22Rv1 (cell line): ENCODE measurements around the gene PIAS4.

ENCODE experiments used
- ZFX ChIP-seq: fragments of 450-650 bp; IDR thresholded peaks from 2 replicates; pipeline ENCODE4 v1.6.1; 2017; ENCODE audit warnings: antibody characterized with exemption, borderline replicate concordance
- TF ChIP-seq, protein P1 (sequence below): fragments of 450-650 bp; IDR thresholded peaks from 2 replicates; pipeline ENCODE4 v1.5.1; 2017; ENCODE audit warnings: mild to moderate bottlenecking

DNA sequence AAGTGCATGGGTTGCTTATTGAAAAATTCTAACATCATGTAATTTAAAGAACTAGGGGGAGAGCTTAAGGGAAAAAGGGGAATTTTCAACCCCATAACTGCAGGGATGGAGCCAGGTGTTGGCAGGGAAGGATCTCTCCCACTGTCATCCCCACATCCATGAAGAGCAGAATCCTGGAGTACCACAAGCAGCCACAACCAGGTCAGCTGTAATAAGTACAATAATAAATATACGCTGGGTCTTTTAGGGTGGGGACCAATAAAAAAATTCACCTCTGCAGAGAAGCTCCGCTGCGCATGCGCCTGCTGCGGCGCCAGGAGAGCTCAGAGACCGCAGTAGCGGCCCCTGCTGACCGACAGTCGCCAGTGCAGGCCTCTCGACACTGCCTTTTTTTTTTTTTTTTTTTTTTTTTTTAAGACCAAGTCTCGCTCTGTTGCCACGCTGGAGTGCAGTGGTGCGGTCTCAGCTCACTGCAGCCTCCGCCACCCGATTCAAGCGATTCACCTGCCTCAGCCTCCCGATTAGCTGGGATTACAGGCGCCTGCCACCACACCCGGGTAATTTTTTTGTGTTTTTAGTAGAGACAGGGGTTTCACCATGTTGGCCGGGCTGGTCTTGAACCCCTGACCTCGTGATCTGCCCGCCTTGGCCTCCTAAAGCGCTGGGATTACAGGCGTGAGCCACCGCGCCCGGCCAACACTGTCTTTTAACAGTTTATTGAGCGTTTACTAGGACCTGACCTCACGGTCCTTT lies 19.7 kb upstream of the PIAS4 start:
- TF ChIP-seq, protein P1, sequence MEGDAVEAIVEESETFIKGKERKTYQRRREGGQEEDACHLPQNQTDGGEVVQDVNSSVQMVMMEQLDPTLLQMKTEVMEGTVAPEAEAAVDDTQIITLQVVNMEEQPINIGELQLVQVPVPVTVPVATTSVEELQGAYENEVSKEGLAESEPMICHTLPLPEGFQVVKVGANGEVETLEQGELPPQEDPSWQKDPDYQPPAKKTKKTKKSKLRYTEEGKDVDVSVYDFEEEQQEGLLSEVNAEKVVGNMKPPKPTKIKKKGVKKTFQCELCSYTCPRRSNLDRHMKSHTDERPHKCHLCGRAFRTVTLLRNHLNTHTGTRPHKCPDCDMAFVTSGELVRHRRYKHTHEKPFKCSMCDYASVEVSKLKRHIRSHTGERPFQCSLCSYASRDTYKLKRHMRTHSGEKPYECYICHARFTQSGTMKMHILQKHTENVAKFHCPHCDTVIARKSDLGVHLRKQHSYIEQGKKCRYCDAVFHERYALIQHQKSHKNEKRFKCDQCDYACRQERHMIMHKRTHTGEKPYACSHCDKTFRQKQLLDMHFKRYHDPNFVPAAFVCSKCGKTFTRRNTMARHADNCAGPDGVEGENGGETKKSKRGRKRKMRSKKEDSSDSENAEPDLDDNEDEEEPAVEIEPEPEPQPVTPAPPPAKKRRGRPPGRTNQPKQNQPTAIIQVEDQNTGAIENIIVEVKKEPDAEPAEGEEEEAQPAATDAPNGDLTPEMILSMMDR = peak; percentile 94
- no peak for TF ChIP-seq ZFX
